GM23338 (cell line): ENCODE results near the gene HUS1. TPM values are rescaled to one million over a fixed set of nuclear protein-coding genes. Genes with fewer than 3 reads are reported as not detected.

Source experiments
- ATAC-seq: fragments of 200-7000 bp; cut with Tn5 transposase; 3 replicates; pipeline ENCODE4 v1.9.1; 2020
- DNase-seq: peaks from one replicate; pipeline ENCODE4 v3.0.0-alpha.2; 2015; ENCODE audit warnings: low spot score
- H2AFZ ChIP-seq: fragments of 200-600 bp; sonication (generic); 2 replicates; pipeline ENCODE4 v1.8.0; 2016; ENCODE audit warnings: antibody characterized with exemption, mild to moderate bottlenecking, moderate library complexity
- H3F3A ChIP-seq: fragments of 200-600 bp; sonication (generic); replicated peaks from 2 replicates; pipeline ENCODE4 v1.8.0; 2017; ENCODE audit warnings: antibody characterized with exemption, mixed run types, low read depth
- H3K27ac ChIP-seq: fragments of 200-600 bp; sonication (generic); 2 replicates; pipeline ENCODE4 v1.6.1; 2016; ENCODE audit warnings: low read depth
- H3K27me3 ChIP-seq: fragments of 200-600 bp; sonication (generic); 2 replicates; pipeline ENCODE4 v1.8.0; 2016; ENCODE audit warnings: mild to moderate bottlenecking, mixed run types, moderate library complexity; ENCODE audit not compliant: insufficient read depth
- H3K36me3 ChIP-seq: fragments of 200-600 bp; sonication (generic); 2 replicates; pipeline ENCODE4 v1.8.0; 2016; ENCODE audit warnings: mild to moderate bottlenecking; ENCODE audit not compliant: insufficient read depth
- H3K4me1 ChIP-seq: fragments of 200-600 bp; sonication (generic); 2 replicates; pipeline ENCODE4 v1.8.0; 2016; ENCODE audit warnings: mild to moderate bottlenecking, moderate library complexity; ENCODE audit not compliant: insufficient read depth
- H3K4me2 ChIP-seq: fragments of 200-600 bp; sonication (generic); 2 replicates; pipeline ENCODE4 v1.7.1; 2017; ENCODE audit warnings: mixed run types
- H3K4me3 ChIP-seq: fragments of 200-600 bp; sonication (generic); 2 replicates; pipeline ENCODE4 v1.6.1; 2016; ENCODE audit warnings: mixed run types
- H3K79me2 ChIP-seq: fragments of 200-600 bp; sonication (generic); replicated peaks from 2 replicates; pipeline ENCODE4 v1.8.0; 2017; ENCODE audit warnings: mild to moderate bottlenecking; ENCODE audit not compliant: insufficient read depth
- H3K9me2 ChIP-seq: fragments of 200-600 bp; sonication (generic); 2 replicates; pipeline ENCODE4 v1.8.0; 2017; ENCODE audit not compliant: insufficient read depth
- H4K20me1 ChIP-seq: fragments of 200-600 bp; sonication (generic); replicated peaks from 2 replicates; pipeline ENCODE4 v1.8.0; 2017; ENCODE audit warnings: mild to moderate bottlenecking; ENCODE audit not compliant: insufficient read depth
- H3K27ac Mint-ChIP-seq: 2 replicates; pipeline ENCODE4 v1.8.0; 2020; ENCODE audit warnings: inconsistent platforms, mild to moderate bottlenecking, moderate library complexity, mixed read lengths
- H3K27me3 Mint-ChIP-seq: 3 replicates; pipeline ENCODE4 v1.8.0; 2022; ENCODE audit warnings: low read depth, mild to moderate bottlenecking, moderate library complexity, mixed read lengths, inconsistent platforms; ENCODE audit not compliant: insufficient read depth, poor library complexity
- H3K36me3 Mint-ChIP-seq: 3 replicates; pipeline ENCODE4 v1.8.0; 2021; ENCODE audit warnings: low read depth, mild to moderate bottlenecking, inconsistent platforms, moderate library complexity, mixed read lengths
- H3K4me1 Mint-ChIP-seq: 3 replicates; pipeline ENCODE4 v1.8.0; 2020; ENCODE audit warnings: mild to moderate bottlenecking, inconsistent platforms, mixed read lengths
- H3K4me3 Mint-ChIP-seq: 3 replicates; pipeline ENCODE4 v1.8.0; 2021; ENCODE audit warnings: moderate library complexity, mild to moderate bottlenecking, inconsistent platforms, mixed read lengths
- H3K9me3 Mint-ChIP-seq: 3 replicates; pipeline ENCODE4 v1.8.0; 2020; ENCODE audit warnings: moderate library complexity, mild to moderate bottlenecking, inconsistent platforms, mixed read lengths
- CREB1 ChIP-seq: fragments of 250-450 bp; sonication (Bioruptor Pico); IDR thresholded peaks from 2 replicates; pipeline ENCODE4 v1.5.0; 2020; ENCODE audit warnings: low read depth, mild to moderate bottlenecking, moderate library complexity
- CTCF ChIP-seq, 2 experiments: fragments of 200-600 bp in 1 of 2; sonication (generic) in 1 of 2; conservative IDR thresholded peaks; 2 replicates each; pipeline versions ENCODE4 v1.5.1 to v1.6.1; 2016 to 2017; ENCODE audit warnings: antibody characterized with exemption in 2 of 2, low read depth in 2 of 2, mild to moderate bottlenecking in 2 of 2, moderate library complexity in 1 of 2
- ETS1 ChIP-seq: IDR thresholded peaks from 2 replicates; pipeline ENCODE4 v1.6.1; 2016; ENCODE audit warnings: antibody characterized with exemption
- EZH2 ChIP-seq: fragments of 200-600 bp; sonication (generic); IDR thresholded peaks from one replicate; pipeline ENCODE4 v1.8.0; 2017; ENCODE audit warnings: antibody characterized with exemption, mild to moderate bottlenecking, low read depth; ENCODE audit not compliant: unreplicated experiment
- EZH2phosphoT487 ChIP-seq: fragments of 200-600 bp; sonication (generic); IDR thresholded peaks from one replicate; pipeline ENCODE4 v1.8.1; 2018; ENCODE audit warnings: antibody characterized with exemption; ENCODE audit not compliant: unreplicated experiment
- JUNB ChIP-seq: IDR thresholded peaks from one replicate; pipeline ENCODE4 v1.6.1; 2016; ENCODE audit warnings: antibody characterized with exemption; ENCODE audit not compliant: unreplicated experiment
- NANOG ChIP-seq: IDR thresholded peaks from 2 replicates; pipeline ENCODE4 v1.6.1; 2016; ENCODE audit warnings: antibody characterized with exemption, borderline replicate concordance
- POLR2AphosphoS5 ChIP-seq: IDR thresholded peaks from 2 replicates; pipeline ENCODE4 v1.6.1; 2016; ENCODE audit warnings: antibody characterized with exemption, low read depth
- STAT1 ChIP-seq: IDR thresholded peaks from one replicate; pipeline ENCODE4 v1.6.1; 2016; ENCODE audit warnings: antibody characterized with exemption; ENCODE audit not compliant: unreplicated experiment
- ZNF114 ChIP-seq: fragments of 250-450 bp; sonication (Bioruptor Pico); IDR thresholded peaks from 2 replicates; pipeline ENCODE4 v1.5.0; 2020; ENCODE audit warnings: mild to moderate bottlenecking, moderate library complexity
- ZNF331 ChIP-seq: fragments of 250-450 bp; sonication (Bioruptor Pico); IDR thresholded peaks from 2 replicates; pipeline ENCODE4 v1.5.0; 2020; ENCODE audit warnings: low read depth, mild to moderate bottlenecking, moderate library complexity
- ZNF462 ChIP-seq: fragments of 250-450 bp; sonication (Bioruptor Pico); IDR thresholded peaks from 2 replicates; pipeline ENCODE4 v1.5.0; 2020; ENCODE audit warnings: mild to moderate bottlenecking, moderate library complexity
- polyA plus RNA-seq: library from polyadenylated mRNA; unstranded; fragments of >200 nt; fragmentation: Nextera tagmentation; extraction: Ambion mirVana; gene quantifications from 2 replicates; pipeline ENCODE4 v1.2.1, GENCODE V29; 2016
- total RNA-seq: library from RNA; depleted of rRNA; stranded (reverse); fragments of >200 nt; shearing (Covaris generic); gene quantifications from 2 replicates; pipeline ENCODE4 v1.2.3, GENCODE V29; 2014
- TF ChIP-seq, protein P1 (sequence below): IDR thresholded peaks from one replicate; pipeline ENCODE4 v1.6.1; 2018; ENCODE audit warnings: antibody characterized with exemption; ENCODE audit not compliant: unreplicated experiment

Gene HUS1
- total and polyA plus RNA-seq, 2 experiments from 2014 or later: 14.9 to 29.7 TPM

DNA sequence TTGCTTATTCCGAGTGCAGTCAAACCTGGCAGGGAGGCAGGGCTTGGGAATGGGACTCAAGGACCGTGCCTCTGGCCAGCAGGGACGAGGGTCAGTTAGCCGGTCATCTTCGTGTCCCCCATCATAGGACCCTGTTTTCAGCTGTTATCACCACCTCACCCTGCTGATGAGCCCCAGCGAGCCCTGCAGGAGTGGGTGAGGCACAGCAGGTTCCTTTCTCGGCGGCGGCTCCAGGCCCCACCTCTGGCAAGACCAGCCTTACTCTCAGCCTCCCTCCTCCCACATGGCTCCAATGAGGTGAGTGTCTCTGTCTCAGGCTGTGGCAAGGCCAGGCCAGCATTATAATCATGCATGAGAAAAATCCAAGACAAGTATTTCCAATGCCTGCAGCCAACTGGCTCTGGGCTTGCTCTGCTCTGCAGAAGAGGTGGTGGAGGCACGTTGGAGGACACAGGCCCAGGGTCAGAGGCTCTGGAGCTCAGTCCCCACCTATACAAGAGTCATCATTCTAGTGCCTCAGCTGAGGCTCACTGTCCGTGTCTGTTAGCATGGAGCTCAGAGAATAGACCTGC is 46.9 kb downstream of the HUS1 start:
- Histone ChIP-seq H3K79me2 (no peaks in the 10 kb centered on the region), H3K36me3 (no peaks in the 10 kb centered on the region), H4K20me1 (no peaks in the 10 kb centered on the region), H3K4me3 (no peak overlapping the region), H3K9me2 (no peaks in the 10 kb centered on the region; the same call in 1 of the 2 replicates), H3K4me2 (no peak overlapping the region), H3F3A (no peaks in the 10 kb centered on the region), H2AFZ (no peak overlapping the region), H3K27me3 (no peaks in the 10 kb centered on the region), H3K4me1 (no peaks in the 10 kb centered on the region), H3K27ac (no peak overlapping the region)
- DNase-seq (no peak), ATAC-seq (no peak)
- Mint-ChIP-seq H3K36me3 (no peaks in the 10 kb centered on the region), H3K4me3 (no peak overlapping the region), H3K27ac (no peak overlapping the region), H3K4me1 (peaks cover 10% of the 10 kb centered on the region), H3K27me3 (peaks cover 8% of the 10 kb centered on the region), H3K9me3 (no peaks in the 10 kb centered on the region)
- TF ChIP-seq CREB1 (CRISPR knock-in tag) (no peak), CTCF (conservative IDR thresholded peaks at IDR 0.05; ENCODE audit: low read depth in 2 of 2) (no peak), JUNB (no peak), EZH2 (no peak), ZNF331 (CRISPR knock-in tag) (no peak), EZH2phosphoT487 (no peak), STAT1 (no peak), ZNF462 (CRISPR knock-in tag) (no peak), NANOG (no peak), POLR2AphosphoS5 (no peak), ETS1 (no peak), ZNF114 (CRISPR knock-in tag) (no peak)
- TF ChIP-seq, protein P1, sequence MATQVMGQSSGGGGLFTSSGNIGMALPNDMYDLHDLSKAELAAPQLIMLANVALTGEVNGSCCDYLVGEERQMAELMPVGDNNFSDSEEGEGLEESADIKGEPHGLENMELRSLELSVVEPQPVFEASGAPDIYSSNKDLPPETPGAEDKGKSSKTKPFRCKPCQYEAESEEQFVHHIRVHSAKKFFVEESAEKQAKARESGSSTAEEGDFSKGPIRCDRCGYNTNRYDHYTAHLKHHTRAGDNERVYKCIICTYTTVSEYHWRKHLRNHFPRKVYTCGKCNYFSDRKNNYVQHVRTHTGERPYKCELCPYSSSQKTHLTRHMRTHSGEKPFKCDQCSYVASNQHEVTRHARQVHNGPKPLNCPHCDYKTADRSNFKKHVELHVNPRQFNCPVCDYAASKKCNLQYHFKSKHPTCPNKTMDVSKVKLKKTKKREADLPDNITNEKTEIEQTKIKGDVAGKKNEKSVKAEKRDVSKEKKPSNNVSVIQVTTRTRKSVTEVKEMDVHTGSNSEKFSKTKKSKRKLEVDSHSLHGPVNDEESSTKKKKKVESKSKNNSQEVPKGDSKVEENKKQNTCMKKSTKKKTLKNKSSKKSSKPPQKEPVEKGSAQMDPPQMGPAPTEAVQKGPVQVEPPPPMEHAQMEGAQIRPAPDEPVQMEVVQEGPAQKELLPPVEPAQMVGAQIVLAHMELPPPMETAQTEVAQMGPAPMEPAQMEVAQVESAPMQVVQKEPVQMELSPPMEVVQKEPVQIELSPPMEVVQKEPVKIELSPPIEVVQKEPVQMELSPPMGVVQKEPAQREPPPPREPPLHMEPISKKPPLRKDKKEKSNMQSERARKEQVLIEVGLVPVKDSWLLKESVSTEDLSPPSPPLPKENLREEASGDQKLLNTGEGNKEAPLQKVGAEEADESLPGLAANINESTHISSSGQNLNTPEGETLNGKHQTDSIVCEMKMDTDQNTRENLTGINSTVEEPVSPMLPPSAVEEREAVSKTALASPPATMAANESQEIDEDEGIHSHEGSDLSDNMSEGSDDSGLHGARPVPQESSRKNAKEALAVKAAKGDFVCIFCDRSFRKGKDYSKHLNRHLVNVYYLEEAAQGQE: no peak
